Measurements from ENCODE around the gene PCNX4. TPM values are rescaled to one million over a fixed set of nuclear protein-coding genes. Genes with fewer than 3 reads are reported as not detected.

PCNX4 gene
- total RNA-seq, 2 experiments from 2014 or later = 30.3 to 37.6 TPM

DNA sequence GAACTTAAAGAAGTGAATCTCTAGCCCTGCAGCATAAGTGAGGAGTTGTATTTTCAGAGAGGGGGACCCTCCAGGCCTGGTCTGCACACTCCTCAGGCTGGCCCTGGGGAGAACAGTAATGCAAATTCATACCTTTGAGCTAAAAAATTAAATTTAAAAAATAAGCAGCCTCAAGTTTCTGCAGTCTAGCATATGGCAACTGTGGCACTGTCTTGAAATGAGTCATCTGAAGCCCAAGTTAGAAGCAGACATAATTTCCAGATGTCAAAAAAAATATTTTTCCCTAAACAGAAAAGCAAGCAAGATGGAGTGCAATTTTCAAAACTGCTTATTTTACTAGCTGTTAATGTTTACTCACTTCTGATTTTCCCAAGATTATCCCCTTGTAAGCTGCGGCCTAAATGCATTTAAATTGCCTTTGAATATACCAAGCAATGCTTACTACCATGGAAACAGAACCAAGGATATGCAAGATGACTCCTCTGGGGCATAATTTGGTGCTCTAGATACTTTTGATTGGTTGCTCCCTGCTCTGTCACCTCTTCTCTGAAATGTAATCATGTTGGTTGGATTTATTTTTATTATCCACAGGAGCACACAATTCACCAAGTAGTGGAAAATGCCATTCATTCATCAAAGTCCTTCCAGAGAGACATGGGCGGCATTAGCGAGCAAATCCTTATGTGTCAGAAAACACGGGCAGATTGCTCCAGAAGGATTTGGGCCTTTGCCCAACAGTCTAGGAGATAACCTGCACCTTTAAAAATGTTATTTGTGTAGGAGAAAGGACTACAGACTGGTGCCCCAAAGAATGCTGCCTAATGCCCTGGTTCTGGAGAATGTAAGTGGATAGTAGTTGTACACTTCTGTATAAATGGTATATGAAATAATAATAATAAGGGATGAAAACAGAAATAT is 98.5 kb downstream of the PCNX4 start:
- POLR2A ChIA-PET = interaction anchor here (0.5 kb wide), 1 partner anchor 36 kb away, joined by 9 read pairs; no protein-coding TSS in a partner anchor

DNA sequence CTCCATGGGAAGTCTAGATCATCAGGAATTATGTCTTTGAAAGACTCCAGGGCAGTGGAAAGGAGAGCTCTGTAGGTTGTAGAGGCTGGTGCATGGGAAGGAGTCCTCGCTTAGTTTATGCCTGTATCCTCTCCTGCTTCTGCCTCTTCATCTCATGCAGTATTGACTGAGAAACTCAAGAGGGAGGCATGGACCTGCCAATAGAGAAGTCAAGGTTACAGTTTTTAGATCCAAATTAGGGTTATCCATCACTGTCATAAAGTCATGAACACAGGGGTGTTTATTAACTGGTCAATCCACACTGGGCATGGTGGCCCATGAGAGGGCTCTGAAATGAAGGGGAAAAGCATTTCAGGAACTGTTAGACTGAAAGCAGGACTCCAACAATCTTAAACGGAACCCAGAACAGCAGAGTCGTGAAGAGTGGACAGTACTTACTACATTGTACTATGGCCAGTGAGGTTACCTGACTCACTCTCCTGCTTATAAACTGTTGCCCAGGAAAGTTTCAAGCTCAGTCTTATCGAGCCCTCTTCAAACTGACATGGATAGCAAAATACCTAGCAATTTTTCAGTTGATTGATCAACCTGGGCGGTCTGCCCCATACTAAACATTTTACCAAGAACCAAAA is 103.6 kb downstream of the PCNX4 start:
- ChIA-PET CTCF (no interaction called here), POLR2A (no interaction called here)

More for the DNA sequence above, 98.5 kb downstream of the PCNX4 start:
- CTCF ChIA-PET = no interaction called here

DNA sequence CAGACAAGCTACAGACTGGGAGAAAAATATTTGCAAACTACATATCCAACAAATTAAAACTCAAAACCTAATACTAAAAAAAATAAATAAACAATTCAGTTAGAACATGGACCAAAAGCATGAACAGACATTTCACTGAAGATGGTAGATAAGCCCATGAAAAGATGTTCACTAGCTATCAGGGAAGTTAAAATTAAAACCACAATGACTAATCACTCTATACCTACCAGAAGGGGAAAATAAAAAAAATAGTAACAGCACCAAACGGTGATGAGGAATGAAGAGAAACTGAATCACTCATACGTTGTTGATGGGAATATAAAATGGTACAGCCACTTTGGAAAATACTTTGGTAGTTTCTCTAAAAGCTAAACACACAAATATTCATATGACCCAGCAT is 104.6 kb downstream of the PCNX4 start:
- POLR2A ChIA-PET = no interaction called here
- CTCF ChIA-PET = no interaction called here

DNA sequence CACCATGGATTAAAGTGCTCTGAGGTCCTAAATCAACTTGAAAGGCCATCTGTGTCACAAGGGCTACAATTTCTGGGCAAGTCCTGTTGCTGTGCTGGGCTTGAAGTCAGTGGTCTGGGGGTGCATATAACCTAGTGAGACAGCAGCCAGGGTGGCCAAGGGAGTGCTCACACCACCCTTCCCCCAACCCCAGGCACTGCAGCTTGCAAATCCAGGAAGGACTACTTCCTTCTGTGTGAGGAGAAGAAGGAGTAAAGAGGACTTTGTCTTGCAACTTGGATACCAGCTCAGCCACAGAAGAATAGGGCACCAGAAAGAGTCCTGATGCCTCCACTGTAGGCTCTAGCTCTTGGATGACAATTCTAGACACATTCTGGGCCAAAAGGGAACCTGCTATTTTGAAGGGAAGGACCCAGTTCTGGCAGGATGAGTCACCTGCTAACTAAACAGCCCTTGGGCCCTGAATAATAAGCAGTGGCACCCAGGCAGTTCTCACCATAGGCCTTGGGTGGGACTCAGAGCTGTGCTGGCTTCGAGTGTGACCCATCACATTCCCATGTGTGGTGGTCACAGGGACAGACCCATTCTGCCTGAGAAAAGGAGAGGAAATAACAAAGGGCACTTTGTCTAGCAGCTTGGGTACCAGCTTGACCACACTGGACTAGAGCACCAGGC is 106.0 kb downstream of the PCNX4 start:
- ChIA-PET CTCF (no interaction called here), POLR2A (no interaction called here)

DNA sequence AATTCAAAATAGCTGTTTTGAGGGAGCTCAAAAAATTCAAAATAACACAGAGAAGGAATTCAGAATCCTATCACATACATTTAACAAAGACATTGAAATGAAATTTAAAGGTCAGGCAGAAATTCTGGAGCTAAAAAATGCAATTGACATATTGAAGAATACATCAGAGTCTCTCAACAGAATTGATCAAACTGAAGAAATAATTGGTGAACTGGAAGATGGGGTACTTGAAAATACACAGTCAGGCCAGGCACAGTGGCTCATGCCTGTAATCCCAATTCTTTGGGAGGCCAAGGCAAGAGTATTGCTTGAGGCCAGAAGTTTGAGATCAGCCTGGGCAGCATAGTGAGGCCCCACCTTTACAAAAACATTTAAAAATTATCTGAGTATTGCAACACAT is 107.6 kb downstream of the PCNX4 start:
- POLR2A ChIA-PET = no interaction called here
- CTCF ChIA-PET = no interaction called here

DNA sequence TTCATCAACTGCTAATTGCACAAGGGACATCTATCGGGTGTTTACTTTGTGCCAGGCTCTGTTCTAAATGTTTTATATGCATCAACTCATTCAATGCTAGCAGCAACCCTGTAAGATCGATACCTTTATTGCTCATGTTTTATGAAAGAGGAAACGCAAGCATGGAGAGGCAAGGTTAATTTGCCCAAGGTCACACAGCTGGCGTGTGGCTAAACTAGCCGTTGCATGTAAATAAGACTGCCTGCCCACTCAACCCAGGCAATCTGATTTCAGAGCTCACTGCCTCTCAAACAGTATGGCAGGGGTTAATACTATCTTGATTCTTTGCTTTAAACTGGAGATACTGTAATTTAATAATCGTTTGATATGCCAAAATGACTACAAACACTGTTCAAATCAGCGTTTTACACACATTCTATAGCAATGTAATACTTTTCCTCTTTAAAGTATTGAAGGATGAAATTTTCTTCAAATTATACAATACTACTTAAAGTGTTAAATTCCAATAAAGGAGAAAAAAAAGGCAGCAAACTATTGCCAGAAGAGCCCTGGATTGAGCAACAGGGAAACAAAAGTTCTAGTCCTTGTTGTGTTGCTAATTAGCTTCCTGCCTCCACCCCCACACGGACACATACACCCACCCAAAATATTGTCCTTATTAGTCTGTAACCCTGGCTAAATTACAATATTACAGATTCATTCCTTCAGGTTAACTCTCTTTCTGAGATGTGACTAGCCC is 112.5 kb downstream of the PCNX4 start:
- POLR2A ChIA-PET = no interaction called here
- CTCF ChIA-PET = no interaction called here

DNA sequence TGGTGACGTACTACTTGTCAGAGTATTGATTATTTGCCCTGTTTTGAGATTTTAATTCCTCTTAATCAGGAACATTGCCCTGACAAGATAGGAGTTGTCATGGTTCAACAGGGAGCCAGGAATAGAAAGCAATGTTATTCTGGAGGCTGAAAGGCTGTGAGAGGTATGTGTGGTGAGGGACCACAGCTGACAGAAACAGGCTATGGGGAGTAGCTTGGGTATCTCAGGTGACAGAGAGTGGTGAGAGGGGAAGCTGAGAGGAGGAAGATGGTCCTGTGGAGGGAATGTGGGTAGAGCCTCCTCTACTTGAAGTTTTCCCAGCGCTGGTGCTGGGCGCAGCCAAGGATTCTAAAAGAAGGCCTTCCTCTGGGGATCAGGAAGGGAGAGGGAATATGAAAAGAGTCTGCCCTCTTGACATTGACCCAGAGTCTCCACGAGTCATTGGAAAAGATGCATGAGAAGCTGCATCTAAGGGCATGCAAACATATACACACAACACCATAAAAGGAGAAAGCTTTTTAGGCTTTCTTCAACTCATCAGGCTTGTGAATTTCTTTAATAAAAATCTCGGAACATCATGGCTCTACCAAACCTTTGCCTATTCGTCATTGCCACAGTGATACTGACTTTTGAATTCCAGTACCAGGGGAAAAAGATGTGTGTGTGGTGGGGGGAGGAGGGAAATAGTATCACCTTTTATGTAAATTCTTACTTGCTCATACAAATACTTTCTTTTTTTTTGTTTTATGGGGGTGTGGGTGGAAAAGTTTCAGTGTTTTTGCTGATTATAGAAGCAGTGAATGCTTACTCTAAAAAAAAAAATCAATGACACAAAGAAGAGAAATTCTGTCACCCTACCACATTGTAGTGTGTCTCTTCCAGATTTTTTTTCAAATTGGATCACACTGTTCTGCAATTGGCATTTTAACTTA is 113.4 kb downstream of the PCNX4 start:
- ChIA-PET CTCF (interaction anchor here (1.3 kb wide), 1 partner anchor 24 kb away, joined by 3 read pairs; no protein-coding TSS in a partner anchor), POLR2A (no interaction called here)

DNA sequence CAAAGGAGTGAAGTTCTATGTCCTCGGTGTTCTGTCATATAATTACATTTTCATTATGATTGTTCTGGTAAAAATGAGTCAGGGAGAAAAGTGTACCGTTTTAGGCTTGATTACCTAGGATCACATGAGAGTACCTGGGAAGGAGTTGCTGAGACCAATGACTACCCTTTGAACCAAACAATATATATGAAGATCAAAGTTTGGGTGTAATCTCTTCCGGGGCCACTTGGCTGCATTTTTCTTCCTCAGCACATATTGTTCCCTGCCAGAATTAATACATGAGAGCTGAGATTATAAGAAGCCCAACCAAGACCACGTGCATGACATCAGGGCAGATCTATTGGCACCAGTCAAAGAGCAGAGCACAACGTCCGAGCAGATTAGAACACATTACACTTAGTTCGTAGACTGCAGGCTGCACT is 114.5 kb downstream of the PCNX4 start:
- ChIA-PET POLR2A (interaction anchor here (1.1 kb wide), 1 partner anchor 43 kb away, joined by 3 read pairs; the partner anchor contains the start of gene PPM1A), CTCF (interaction anchor here (1.3 kb wide), 1 partner anchor 25 kb away, joined by 3 read pairs; no protein-coding TSS in a partner anchor)

DNA sequence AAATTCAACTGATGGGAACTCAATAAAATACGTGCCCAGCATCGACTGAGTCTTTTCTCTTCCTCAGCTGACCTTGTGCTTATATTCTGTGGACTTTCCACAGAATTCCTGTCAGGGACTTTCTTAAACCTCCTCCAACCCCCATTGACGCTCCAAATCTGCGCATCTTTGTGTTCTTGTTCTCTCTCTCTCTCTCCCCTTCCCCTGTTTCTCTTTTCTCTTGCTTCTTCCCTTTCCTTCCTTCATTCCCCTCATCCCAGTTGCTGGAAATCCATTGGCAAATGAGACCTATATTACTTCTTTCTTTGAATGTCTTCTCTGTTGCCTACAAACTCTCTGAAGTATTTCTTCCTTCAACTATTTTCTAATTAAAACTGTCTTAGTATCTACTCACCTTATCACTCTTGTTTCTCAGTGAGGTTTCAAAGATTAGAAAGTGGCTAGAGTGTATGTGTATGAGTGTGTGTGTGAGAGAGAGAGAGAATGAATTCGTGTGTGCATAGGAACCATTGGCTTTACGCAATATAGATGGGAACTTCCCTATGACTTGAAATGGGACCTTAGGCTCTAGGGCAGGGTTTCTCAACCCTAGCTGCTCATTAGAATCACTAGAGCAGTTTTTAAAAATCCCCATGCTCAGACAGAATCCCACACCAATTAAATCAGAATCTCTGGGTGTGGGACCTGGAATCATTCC is 115.3 kb downstream of the PCNX4 start:
- CTCF ChIA-PET = no interaction called here
- POLR2A ChIA-PET = interaction anchor here (1.1 kb wide), 1 partner anchor 42 kb away, joined by 3 read pairs; the partner anchor contains the start of gene PPM1A

DNA sequence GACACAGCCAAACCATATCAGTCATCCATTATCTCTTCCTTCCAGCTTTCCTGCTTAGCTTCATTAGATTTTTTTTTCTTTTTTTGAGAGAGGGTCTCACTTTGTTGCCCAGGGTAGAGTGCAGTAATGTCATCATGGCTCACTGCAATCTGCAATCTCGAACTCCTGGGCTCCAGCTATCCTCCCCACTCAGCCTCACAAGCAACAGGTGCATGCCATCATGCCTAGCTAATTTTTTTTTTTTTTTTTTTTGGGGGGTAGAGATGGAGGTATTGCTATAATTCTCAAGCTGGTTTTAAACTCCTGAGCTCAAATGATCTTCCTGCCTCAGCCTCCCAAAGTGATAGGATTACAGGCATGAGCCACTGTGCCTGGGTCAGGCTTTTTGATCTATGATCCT is 119.0 kb downstream of the PCNX4 start:
- ChIA-PET POLR2A (no interaction called here), CTCF (no interaction called here)

DNA sequence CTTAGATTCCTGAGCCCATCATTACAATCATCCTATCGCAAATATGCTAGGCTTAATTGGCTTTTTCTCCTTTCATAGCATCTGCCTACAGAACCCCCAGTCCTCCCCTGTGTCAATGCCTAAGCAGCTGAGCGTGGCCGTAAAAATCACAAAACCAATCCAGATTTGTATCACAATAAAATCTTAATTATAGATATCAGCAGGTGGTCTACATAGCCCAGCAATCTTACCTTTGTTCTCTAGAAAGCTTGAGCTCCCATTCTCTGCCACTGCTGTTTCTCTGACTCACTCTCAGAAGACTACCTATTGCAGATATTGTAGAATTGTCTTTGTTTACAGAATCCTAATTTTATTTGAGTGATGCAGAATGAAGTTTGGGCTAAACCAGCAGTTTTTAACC is 119.4 kb downstream of the PCNX4 start:
- ChIA-PET POLR2A (no interaction called here), CTCF (no interaction called here)

DNA sequence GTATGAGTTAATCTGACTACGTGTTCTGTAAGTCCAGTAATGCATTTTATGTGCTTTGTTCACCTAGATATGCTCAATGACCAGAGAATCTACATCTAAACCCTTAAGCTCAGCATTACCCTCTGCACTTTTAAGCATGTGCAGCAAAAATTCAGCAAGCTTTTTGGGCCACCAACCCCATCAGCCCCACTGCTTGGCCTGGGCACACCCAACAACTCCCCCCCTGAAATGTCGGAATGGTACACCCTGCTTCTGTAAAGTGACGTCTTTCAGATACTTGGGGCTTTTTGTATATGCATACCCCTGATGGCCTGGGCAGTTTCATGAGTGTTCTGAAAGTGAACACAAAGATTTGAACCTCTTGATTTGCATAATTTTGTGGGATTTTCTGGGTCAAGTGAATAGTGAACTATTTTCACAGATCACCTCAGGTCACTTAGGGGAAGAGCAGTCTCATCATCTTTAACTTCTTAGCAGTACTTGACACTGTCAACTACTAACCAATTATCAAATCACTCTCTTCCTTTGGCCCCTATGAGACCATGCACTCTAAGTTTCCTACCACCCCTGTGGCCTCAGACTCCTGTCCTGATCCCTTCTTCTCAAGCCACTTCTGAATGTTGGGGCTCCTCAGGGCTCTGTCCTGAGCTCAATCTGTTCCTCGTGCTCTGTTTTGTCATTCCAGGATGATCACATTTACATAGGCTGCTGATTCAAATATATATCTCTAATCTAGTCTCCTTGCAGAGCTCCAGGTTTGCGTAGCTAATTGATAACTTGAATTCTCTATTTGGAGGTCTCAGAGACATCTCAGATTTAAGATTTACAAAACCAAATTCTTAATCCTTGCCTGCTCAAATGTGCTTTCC is 121.0 kb downstream of the PCNX4 start:
- ChIA-PET CTCF (no interaction called here), POLR2A (no interaction called here)

DNA sequence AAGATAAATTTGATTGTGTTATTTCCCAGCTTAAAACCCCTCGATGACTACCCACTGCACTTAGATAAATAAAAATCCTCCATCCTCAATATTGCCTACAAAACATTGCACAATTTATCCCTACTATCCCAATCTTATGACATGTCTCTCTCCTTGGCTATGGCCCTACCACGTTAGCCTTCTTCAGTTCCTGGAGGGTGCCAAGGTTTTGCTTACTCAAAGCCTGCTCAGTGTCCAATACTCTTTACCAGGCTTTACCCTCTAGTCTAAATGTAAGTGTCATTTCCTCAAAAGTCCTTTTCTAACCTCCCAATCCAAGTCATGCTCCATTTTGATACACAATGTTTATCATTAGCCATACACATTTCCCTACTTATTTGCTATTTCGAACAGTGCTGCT is 122.3 kb downstream of the PCNX4 start:
- ChIA-PET CTCF (no interaction called here), POLR2A (no interaction called here)

DNA sequence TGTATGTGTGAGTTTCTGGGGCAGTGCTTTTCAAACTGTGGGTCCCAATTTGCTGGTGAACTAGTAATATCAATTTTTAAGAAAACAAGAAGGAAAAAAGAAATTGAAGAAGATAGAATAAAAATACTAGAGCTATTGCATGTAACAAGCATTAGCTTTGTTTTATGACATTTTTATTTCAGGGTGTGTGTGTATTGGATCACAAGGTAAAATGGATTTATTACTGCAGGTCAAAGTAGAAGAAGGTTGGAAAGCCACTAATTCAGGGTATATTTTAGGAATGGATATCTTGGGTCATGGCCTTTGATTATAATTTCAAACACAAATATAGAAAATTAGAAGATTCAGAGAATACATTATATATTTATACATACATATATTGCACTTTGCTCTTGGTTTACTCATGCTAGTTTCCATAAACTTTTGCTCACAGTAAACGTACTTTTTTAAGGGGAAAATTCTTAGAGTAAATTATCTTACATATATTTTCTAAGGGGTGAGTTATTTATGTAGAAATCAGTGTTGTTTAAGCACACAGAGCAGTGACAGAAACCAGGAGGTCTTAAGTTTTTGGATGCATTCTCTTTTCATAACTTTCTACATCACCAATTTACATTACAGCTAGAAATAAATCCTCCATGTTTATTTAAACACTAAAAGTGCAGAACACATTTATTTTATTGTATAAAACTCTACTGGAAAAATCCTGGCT is 122.8 kb downstream of the PCNX4 start:
- ChIA-PET CTCF (no interaction called here), POLR2A (no interaction called here)

DNA sequence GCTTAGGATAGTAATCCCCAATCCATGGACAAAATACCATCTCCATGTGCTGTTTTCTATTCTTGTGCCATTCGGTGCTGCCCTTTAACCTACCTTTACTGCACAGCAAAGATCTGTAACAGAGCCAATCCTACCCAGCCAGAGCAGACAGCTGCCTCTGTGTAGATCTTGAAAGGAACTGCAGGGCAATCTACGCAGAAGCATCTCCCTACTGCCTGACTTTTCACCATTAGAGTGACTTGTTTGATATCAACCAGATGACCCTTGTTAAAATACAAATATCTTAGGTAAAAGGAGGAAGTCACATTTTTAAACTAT is 123.4 kb downstream of the PCNX4 start:
- CTCF ChIA-PET = no interaction called here
- POLR2A ChIA-PET = no interaction called here

DNA sequence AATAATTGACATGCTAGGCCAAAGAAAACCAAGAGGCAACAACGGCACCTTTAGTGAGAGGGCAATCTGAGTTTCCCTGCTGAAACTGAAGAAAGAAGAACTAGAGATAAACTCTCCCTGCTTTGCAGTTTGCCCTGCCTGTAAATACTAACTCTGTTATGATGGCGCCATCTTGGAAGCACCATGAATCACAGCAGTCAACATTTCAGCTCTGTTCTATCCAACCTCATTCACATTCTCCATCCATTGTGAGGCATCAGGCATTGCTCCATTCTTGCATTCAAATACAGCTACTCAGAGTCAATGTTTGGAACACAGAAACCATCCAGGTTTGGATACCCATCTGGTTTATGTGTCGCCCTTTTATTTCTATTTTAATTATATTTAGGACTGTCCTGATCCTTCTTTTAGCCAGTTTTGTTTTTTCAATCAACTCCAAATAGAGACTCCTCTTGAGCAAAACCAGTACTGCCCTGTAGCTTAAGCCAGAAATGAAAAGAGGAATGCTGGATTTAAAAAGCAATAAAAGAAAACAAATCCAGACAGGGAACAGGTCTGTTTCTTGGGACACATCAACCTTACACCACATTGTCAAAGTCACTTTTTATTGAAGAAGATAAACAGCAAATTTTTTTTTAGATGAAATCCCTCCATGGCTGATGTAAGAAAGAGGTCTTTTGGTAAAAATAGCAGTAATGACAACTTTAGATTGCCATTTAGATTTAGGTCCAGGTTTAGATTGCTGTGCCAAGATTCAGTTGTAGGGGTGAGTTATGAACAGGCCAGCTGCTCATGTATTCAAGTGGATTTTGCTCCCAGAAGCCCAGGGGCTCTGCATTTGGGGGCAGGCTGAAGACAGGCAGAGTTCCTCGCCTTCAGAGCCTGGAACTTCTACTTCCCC is 124.0 kb downstream of the PCNX4 start:
- CTCF ChIA-PET = no interaction called here
- POLR2A ChIA-PET = no interaction called here

All from activated CD8-positive, alpha-beta memory T cell treated with anti-CD3 and anti-CD28 coated beads for 36 hours (primary cell).